AG08396 (cell line): ENCODE data around the gene ITFG2.
A peak's percentile ranks its signal among the peaks of the same experiment; 100 is the strongest.
"Not testable (repeated sequence)": the region's sequence is repeated elsewhere in the genome, so short reads cannot be mapped to it uniquely, and the experiment has no call there.

Experiments used
- DNase-seq: peaks from one replicate; pipeline ENCODE4 v3.0.0; 2012; ENCODE audit warnings: low spot score, mixed read lengths

Gene ITFG2

DNA sequence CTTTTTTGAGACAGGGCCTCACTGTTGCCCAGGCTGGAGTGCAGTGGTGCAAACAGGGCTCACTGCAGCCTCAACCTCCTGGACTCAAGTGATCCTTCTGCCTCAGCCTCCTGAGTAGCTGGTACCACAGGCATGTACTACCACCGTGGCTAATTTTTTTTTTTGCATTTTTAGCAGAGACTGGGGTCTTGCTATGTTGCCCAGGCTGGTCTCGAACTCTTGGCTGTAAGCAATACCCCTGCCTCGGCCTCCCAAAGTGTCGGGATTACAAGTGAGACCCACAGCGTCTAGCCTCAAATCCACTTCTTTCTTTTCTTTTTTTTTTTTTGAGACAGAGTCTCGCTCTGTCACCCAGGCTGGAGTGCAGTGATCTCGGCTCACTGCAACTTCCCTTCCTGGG, 50.9 kb downstream of the ITFG2 start:
- not testable (repeated sequence) for DNase-seq

DNA sequence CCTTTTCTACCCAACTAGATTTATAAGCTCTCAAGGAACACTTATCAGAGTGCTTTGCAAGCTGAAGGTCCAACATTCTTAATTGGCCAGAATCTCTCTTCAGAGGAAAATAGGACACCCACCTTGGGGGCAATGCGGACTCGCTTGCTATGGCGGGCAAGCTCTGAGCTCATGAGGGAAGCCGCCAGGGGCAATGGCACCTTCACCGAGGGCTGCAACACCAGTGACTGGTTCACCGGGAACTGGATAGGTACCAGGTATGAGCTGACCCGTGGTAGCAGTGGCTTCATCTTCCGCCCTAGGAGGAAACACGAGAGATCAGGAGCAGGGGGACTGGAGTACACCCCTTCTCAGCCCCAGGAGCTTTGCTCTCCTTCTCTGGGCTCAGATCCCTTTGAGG, 51.7 kb downstream of the ITFG2 start:
- no peak for DNase-seq

DNA sequence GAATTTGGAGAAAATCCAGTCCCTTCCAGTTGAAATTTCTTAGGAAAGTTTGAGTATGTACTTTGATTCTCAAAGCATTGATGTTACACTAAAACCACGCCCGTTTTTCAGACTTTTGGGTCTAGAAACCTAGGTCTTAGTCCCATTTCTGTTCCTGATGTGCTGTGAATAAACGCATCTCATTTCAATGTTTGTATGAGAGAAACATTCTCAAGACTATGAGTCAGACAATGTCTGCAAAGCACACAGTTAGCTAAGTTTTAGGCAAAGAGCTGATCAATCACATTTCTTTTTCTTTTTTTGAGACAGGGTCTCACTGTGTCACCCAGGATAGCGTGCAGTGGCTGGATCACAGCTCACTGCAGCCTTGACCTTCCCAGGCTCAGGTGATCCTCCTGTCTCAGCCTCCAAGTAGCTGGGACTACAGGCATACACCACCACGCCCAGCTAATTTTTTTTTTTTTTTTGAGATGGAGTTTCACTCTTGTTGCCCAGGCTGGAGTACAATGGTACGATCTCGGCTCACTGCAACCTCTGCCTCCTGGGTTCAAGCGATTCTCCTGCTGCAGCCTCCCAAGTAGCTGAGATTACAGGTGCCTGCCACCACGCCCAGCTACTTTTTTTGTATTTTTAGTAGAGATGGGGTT, 56.6 kb downstream of the ITFG2 start:
- DNase-seq: peak; percentile 63
